MM.1S (cell line): ENCODE measurements around the gene CSTPP1.

Experiments
- DNase-seq: peaks from one replicate; pipeline ENCODE4 v3.0.0-alpha.2; 2015
- H2AFZ ChIP-seq: fragments of 300-600 bp; sonication (generic); 2 replicates; pipeline ENCODE4 v1.6.0; 2016; ENCODE audit warnings: antibody characterized with exemption, low read length
- H3F3A ChIP-seq: fragments of 300-600 bp; sonication (generic); 2 replicates; pipeline ENCODE4 v1.6.1; 2016; ENCODE audit warnings: mild to moderate bottlenecking, antibody characterized with exemption, low read length, moderate library complexity, mixed read lengths; ENCODE audit not compliant: insufficient read depth
- H3K27ac ChIP-seq: fragments of 300-600 bp; sonication (generic); 2 replicates; pipeline ENCODE4 v1.5.1; 2016; ENCODE audit warnings: mild to moderate bottlenecking, low read length
- H3K27me3 ChIP-seq: fragments of 300-600 bp; sonication (generic); replicated peaks from 2 replicates; pipeline ENCODE4 v1.6.0; 2016; ENCODE audit warnings: low read length; ENCODE audit not compliant: insufficient read depth
- H3K36me3 ChIP-seq: fragments of 300-600 bp; sonication (generic); replicated peaks from 2 replicates; pipeline ENCODE4 v1.6.1; 2016; ENCODE audit warnings: mild to moderate bottlenecking, low read length, mixed read lengths; ENCODE audit not compliant: insufficient read depth
- H3K4me1 ChIP-seq: fragments of 300-600 bp; sonication (generic); 2 replicates; pipeline ENCODE4 v1.6.1; 2016; ENCODE audit warnings: low read length, mixed read lengths
- H3K4me2 ChIP-seq: fragments of 300-600 bp; sonication (generic); 2 replicates; pipeline ENCODE4 v1.6.0; 2016; ENCODE audit warnings: low read depth, low read length
- H3K4me3 ChIP-seq: fragments of 300-600 bp; sonication (generic); 2 replicates; pipeline ENCODE4 v1.5.1; 2016; ENCODE audit warnings: low read length, mixed read lengths
- H3K79me2 ChIP-seq: fragments of 300-600 bp; sonication (generic); 2 replicates; pipeline ENCODE4 v1.6.1; 2016; ENCODE audit warnings: mixed run types, low read length, mixed read lengths
- H3K9ac ChIP-seq: fragments of 300-600 bp; sonication (generic); 2 replicates; pipeline ENCODE4 v1.6.1; 2016; ENCODE audit warnings: low read length, mixed read lengths
- H3K9me2 ChIP-seq: fragments of 300-600 bp; sonication (generic); replicated peaks from 2 replicates; pipeline ENCODE4 v1.6.1; 2016; ENCODE audit warnings: mild to moderate bottlenecking, low read length, mixed read lengths; ENCODE audit not compliant: insufficient read depth
- H3K9me3 ChIP-seq: fragments of 300-600 bp; sonication (generic); replicated peaks from 2 replicates; pipeline ENCODE4 v1.6.1; 2016; ENCODE audit warnings: mild to moderate bottlenecking, low read length, mixed read lengths; ENCODE audit not compliant: insufficient read depth
- H4K20me1 ChIP-seq: fragments of 300-600 bp; sonication (generic); 2 replicates; pipeline ENCODE4 v1.6.1; 2016; ENCODE audit warnings: mild to moderate bottlenecking, low read length, moderate library complexity, mixed read lengths; ENCODE audit not compliant: insufficient read depth
- EZH2 ChIP-seq: fragments of 300-600 bp; sonication (generic); optimal IDR thresholded peaks from 2 replicates; pipeline ENCODE3; 2017; ENCODE audit warnings: low read depth, mild to moderate bottlenecking, antibody characterized with exemption, low read length, mixed read lengths
- EZH2phosphoT487 ChIP-seq: fragments of 300-600 bp; sonication (generic); IDR thresholded peaks from 2 replicates; pipeline ENCODE4 v1.6.1; 2018; ENCODE audit warnings: antibody characterized with exemption, low read length
- TF ChIP-seq, protein P1 (sequence below): fragments of 300-600 bp; sonication (generic); IDR thresholded peaks from 2 replicates; pipeline ENCODE4 v1.5.1; 2016; ENCODE audit warnings: antibody characterized with exemption, low read length, mixed read lengths

Gene CSTPP1

DNA sequence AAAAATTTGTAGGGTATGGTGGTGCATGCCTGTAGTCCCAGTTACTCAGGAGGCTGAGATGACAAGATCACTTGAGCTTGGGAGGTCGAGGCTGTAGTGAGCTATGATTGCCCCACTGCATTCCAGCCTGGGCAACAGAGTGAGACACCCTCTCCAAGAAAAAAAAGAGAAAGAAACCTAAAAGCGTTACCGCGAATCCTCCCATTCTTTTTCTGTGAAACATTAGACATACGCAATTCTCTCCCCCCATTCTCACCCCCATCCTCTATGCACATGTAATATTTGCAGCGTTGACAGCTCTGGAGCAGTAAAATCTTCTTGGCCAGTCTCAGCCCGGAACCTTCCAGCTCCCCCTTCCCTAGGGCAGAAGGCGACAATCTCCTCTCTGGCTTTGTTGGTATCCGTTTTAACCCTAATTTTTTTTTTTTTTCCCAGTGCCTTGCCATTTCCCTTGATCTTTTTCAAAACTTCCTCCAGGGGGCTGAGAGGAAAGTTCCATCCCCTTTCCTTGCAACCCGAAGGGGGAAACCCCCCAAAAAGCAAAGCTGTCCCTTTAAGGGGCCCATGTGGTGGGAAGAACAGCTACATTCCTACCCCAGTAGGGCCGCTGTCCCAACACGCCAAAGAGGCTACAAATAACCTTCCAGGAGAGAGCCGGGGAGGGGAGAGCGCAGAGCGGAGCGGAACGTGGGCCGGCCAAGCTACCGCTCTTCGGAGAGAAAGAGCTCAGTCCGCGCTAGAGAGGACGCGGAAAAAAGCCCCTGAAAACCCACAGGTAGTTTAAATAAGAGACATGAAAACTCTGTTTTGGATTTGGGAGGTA, 20.1 kb upstream of the CSTPP1 start:
- no peaks in the 10 kb centered on the region for H3K9me3 ChIP-seq
- no peaks in the 10 kb centered on the region for H3K9me2 ChIP-seq
- peaks cover 27% of the 10 kb centered on the region for H3K27me3 ChIP-seq
- H3K27ac ChIP-seq: no peak overlapping the region
- DNase-seq: no peak
- no peak overlapping the region for H3K9ac ChIP-seq
- no peak overlapping the region for H3K4me2 ChIP-seq
- no peak overlapping the region for H3K4me3 ChIP-seq
- H2AFZ ChIP-seq: no peak overlapping the region
- H3K36me3 ChIP-seq: no peaks in the 10 kb centered on the region
- H3K4me1 ChIP-seq: peaks cover 11% of the 10 kb centered on the region; the same call in 1 of the 2 replicates
- H3F3A ChIP-seq: no peaks in the 10 kb centered on the region; the same call in 1 of the 2 replicates
- TF ChIP-seq EZH2phosphoT487 (no peak), EZH2 (no peak)
- TF ChIP-seq, protein P1, sequence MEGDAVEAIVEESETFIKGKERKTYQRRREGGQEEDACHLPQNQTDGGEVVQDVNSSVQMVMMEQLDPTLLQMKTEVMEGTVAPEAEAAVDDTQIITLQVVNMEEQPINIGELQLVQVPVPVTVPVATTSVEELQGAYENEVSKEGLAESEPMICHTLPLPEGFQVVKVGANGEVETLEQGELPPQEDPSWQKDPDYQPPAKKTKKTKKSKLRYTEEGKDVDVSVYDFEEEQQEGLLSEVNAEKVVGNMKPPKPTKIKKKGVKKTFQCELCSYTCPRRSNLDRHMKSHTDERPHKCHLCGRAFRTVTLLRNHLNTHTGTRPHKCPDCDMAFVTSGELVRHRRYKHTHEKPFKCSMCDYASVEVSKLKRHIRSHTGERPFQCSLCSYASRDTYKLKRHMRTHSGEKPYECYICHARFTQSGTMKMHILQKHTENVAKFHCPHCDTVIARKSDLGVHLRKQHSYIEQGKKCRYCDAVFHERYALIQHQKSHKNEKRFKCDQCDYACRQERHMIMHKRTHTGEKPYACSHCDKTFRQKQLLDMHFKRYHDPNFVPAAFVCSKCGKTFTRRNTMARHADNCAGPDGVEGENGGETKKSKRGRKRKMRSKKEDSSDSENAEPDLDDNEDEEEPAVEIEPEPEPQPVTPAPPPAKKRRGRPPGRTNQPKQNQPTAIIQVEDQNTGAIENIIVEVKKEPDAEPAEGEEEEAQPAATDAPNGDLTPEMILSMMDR: no peak
- no peaks in the 10 kb centered on the region for H4K20me1 ChIP-seq
- no peaks in the 10 kb centered on the region for H3K79me2 ChIP-seq

DNA sequence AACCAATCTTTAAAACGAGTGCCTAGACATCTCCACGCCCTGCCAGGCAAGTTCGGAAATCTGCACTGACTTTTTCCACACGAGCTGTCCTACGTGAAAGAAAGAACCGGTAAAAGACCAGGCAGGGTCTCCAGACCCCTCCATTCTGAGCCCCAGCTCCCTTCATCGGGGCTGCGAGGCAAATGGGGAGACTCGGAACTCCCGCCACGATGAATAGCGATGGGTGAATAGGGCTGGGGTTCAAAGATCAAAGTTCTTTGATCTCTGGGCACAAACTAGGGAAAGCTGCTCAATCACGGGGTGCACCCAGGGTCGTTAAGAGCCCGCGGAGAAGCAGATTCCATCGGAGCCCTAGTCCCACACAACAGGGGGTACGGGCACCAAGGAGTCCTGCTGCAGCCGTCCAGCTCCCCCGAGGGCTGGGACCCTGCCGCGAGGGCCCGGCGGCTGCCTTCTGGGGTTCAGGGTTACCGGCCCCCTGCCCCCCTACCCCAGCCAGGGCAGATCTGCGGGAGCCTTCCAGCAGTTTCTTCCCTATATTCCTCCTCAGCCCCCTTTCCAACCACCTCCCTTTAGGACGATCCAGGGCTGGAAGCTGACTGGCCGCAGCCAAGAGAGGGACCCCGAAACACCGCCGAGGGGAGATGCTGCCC, 19.3 kb upstream of the CSTPP1 start:
- H3K4me2 ChIP-seq: peak overlapping the region; percentile 92
- H3K4me3 ChIP-seq: peak overlapping the region; percentile 65; the same call in 1 of the 2 replicates
- no peaks in the 10 kb centered on the region for H3K79me2 ChIP-seq
- H3K9me2 ChIP-seq: no peaks in the 10 kb centered on the region
- no peaks in the 10 kb centered on the region for H3K9me3 ChIP-seq
- H3K9ac ChIP-seq: peak overlapping the region; percentile 23; the same call in 1 of the 2 replicates
- TF ChIP-seq, protein P1: no peak
- no peak for TF ChIP-seq EZH2
- TF ChIP-seq EZH2phosphoT487: no peak
- no peak for DNase-seq
- no peaks in the 10 kb centered on the region; the same call in 1 of the 2 replicates for H3F3A ChIP-seq
- peaks cover 11% of the 10 kb centered on the region; the same call in 1 of the 2 replicates for H3K4me1 ChIP-seq
- H3K27ac ChIP-seq: no peak overlapping the region
- peaks cover 27% of the 10 kb centered on the region for H3K27me3 ChIP-seq
- H2AFZ ChIP-seq: peak overlapping the region; percentile 64; the same call in 1 of the 2 replicates
- no peaks in the 10 kb centered on the region for H3K36me3 ChIP-seq
- H4K20me1 ChIP-seq: no peaks in the 10 kb centered on the region

DNA sequence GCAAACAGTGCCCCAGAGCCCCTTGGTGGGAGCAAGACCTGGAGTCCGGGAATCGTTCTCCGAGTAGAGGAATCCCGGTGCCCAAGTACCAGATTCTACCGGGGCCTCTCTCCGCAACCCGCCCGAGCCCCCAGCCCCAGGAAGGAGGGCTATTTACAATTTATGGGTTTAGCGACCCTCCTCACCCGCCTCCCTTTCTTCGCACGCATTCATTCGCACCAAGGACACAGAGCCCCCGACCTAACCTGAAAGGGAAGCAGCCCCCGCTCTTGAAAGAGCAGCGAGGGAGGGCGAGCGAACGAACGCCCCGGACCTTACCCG, 18.8 kb upstream of the CSTPP1 start:
- peak overlapping the region; percentile 64 for H2AFZ ChIP-seq
- H3K9ac ChIP-seq: peak overlapping the region; percentile 23; the same call in 1 of the 2 replicates
- no peaks in the 10 kb centered on the region for H3K9me2 ChIP-seq
- H3K27me3 ChIP-seq: peaks cover 27% of the 10 kb centered on the region
- H3K4me3 ChIP-seq: peak overlapping the region; percentile 65
- DNase-seq: no peak
- H3K4me2 ChIP-seq: peak overlapping the region; percentile 92
- peaks cover 11% of the 10 kb centered on the region; the same call in 1 of the 2 replicates for H3K4me1 ChIP-seq
- H3F3A ChIP-seq: no peaks in the 10 kb centered on the region; the same call in 1 of the 2 replicates
- H3K9me3 ChIP-seq: no peaks in the 10 kb centered on the region
- H4K20me1 ChIP-seq: no peaks in the 10 kb centered on the region
- no peak overlapping the region for H3K27ac ChIP-seq
- no peaks in the 10 kb centered on the region for H3K36me3 ChIP-seq
- peak; percentile 47 for TF ChIP-seq EZH2
- TF ChIP-seq, protein P1: no peak
- TF ChIP-seq EZH2phosphoT487: no peak
- H3K79me2 ChIP-seq: no peaks in the 10 kb centered on the region
